ENCODE results near the gene GALR2.

DNA sequence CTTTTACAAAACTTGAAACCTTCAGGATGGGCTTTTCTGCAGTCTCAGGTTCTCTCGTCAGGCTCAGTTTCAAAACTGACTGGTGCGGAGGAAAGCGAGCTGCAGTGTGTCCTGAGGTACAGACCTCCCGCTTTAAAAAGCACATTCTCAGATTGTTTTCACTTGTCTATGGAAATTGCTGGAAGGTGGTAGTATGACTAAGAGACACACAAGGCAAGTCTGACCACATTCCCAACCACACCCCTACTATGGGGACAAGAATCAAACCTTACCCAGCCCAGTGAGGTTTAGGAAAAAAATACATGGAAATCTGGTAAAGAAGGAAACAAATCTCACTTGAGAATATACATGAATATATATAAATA lies 20.5 kb upstream of the GALR2 start:
- TF ChIP-seq, protein P1, sequence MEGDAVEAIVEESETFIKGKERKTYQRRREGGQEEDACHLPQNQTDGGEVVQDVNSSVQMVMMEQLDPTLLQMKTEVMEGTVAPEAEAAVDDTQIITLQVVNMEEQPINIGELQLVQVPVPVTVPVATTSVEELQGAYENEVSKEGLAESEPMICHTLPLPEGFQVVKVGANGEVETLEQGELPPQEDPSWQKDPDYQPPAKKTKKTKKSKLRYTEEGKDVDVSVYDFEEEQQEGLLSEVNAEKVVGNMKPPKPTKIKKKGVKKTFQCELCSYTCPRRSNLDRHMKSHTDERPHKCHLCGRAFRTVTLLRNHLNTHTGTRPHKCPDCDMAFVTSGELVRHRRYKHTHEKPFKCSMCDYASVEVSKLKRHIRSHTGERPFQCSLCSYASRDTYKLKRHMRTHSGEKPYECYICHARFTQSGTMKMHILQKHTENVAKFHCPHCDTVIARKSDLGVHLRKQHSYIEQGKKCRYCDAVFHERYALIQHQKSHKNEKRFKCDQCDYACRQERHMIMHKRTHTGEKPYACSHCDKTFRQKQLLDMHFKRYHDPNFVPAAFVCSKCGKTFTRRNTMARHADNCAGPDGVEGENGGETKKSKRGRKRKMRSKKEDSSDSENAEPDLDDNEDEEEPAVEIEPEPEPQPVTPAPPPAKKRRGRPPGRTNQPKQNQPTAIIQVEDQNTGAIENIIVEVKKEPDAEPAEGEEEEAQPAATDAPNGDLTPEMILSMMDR (IDR thresholded peaks at IDR 0.05; ENCODE audit: insufficient read depth, low read depth, low read length) = no peak
- TF ChIP-seq EZH2 (IDR thresholded peaks at IDR 0.05; ENCODE audit: insufficient read depth, low read length) = no peak
